GM18507 (cell line): ENCODE data around the gene ARHGEF35.
"Not testable (repeated sequence)": the region's sequence is repeated elsewhere in the genome, so short reads cannot be mapped to it uniquely, and the experiment has no call there.

ENCODE experiments used
- DNase-seq: peaks from one replicate; pipeline ENCODE4 v3.0.0; 2011; ENCODE audit warnings: low read depth; ENCODE audit not compliant: insufficient read length; ENCODE audit errors: extremely low spot score
- FAIRE-seq: peaks from 2 replicates; lab custom pipeline; 2011; peaks lifted over from hg19 to GRCh38; lab: Jason Lieb, UNC

The ARHGEF35 gene

DNA sequence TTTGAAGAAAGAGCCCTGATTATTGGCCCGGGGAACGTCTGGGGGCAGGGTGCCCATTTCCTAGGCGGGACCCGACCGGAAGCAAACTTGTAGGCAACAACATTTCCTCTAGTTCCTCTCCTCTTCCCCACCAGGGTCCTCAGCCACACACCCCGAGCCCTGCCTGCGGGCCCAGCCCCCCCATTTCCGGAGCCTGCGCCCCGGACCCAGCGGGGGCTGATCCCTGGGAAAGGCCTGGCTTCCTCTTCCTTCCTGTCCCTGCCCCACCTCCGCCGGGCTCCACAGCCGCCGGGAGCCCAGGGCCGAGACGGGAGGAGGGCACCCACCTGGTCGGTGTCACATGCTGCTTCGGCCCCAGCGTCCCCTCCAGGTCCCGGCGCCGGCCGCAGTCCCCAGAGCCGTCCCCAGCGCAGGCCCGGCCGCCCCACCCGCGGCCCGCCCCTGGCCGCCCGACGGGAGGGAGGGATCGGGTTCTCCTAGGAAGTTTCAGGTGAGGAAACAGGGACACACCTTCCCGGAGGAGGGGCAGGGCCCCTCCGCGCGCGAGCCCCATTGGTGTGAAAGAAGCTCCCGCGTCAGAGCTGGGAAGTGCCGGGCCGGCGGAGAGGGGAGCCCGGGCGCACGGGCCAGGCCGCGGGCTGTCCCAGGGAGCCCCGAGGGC is at the start of gene ARHGEF35:
Gene ARHGEF35, minus strand, starts transcription at position 622 of the 661 bp plus-strand sequence. CDS start 7,450 bp downstream, outside the sequence.
- not testable (repeated sequence) for FAIRE-seq, DNase-seq

DNA sequence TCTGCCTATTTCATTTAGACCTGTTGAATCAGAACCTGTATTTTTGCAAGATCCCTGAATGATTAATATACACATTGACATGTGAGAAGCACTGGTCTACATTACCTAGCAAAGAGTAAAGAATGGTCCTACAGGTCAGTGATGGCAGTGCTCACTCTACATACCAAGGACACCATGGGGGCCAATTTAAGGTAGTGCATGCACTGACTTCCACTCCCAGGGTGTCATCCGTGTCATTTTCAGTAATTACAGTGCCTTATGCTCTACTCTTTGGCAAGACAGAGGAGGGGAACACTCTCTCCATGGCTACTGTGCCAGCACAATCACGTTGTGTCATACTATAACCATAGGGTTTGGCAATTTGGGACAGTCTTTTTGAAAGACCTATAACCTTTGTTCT is 49.7 kb upstream of the ARHGEF35 start:
- not testable (repeated sequence) for DNase-seq, FAIRE-seq

DNA sequence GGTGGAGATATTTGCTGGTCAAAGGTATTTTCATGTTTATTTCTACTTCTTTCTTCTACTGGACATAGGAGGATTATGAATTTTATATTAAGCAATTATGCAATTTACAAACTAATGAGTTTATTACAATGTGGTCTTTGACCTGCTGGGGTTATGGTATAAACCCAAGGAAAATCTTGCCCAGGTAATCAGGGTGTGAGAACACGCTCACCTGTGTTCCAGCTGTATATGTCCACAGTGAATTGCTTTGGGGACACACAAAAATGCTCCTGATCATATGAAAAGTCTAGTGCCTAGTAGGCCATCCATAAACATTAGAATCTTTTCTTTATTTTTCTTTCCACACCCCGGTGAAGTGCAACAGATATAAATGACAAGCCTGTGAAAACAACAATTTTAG is 43.7 kb upstream of the ARHGEF35 start, which contains the start of gene OR2A42:
Gene OR2A42, minus strand, starts transcription at position 241 of the 400 bp plus-strand sequence. CDS start 6,762 bp downstream, outside the sequence.
- FAIRE-seq, DNase-seq: not testable (repeated sequence)

DNA sequence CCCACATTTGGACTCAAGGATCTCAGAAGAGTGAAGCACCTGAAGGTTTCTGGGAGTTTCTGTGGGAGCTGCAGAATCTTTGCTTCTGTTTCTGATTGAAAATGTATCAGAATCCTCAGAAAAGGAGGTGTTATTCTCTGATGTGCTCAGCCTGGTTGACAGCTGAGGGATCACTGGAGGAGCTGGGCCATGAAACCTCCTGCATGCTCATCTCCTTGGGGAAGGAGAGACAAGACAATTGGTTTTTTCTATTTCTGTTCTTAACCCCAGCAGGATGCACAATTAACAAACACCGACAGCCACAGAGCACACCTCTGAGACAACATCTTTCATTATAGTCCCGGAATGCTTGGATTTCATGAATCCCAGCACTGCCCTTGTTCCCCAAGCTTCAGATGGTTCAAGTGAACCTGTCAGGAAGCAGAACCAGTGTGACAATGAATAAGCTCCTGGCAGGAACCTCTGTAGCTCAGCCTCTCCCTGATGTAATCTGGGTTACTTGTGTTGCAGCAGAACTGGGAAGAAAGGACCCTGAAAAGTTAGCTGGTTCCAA is 43.0 kb upstream of the ARHGEF35 start:
- not testable (repeated sequence) for FAIRE-seq, DNase-seq

DNA sequence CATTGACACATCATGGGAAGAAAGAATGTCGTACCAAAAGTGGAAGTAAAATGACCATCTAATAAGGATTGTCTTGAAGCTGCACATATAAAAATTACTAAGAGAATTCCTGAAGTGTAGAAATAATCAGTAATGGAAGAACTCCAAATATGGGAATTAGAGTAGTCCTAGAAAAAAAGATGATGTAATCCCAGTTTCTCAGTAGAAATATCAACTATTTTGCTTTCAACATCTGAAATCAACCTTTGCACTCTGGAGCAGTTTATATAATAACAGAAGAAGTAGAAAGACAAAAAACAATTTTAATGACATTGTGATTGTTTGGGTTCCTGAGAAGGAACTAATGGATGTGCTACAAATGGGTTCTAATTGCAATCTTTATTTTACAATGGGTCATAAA is 37.4 kb upstream of the ARHGEF35 start:
- FAIRE-seq, result not testable (repeated sequence)

DNA sequence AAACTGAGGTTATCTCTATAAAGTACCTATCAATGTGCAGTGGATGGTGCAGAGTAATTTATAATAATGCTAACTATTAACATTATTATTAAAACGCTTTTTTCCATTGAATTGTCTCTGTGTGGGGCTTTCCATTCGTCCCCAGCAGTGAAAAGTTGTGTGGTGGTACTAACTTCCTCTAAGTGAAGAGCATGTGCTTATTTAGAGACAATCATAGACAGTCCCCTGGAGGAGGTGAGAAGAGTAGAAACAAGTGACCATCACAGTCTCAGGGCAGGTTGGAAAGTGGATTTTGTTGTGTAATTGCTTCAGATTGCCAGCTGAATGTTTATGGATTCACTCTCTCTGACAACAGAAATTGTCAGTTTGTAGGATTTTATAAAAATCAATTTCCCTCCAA is 35.4 kb upstream of the ARHGEF35 start:
- DNase-seq, FAIRE-seq: not testable (repeated sequence)

More for the DNA sequence above, 37.4 kb upstream of the ARHGEF35 start:
- DNase-seq, result not testable (repeated sequence)

DNA sequence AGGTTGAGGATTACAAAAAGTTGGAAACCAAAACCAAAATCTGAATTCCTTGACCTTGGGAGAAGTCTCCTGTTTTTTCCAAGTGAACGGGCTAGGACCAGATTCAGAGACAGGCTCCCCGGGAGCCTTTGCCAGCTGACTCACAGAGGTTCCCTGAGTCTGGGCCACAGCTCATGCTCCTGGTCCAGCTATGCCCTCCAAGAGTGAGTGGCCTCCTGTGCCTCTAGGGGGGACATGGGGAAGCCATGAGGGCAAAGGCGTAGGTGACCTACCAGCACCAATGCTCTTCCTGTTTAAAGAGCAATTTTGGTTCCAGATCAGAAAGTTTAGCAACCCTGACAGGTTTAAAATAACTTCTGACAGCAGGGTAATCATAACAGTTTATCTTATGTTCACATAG is 33.2 kb upstream of the ARHGEF35 start:
- not testable (repeated sequence) for FAIRE-seq

DNA sequence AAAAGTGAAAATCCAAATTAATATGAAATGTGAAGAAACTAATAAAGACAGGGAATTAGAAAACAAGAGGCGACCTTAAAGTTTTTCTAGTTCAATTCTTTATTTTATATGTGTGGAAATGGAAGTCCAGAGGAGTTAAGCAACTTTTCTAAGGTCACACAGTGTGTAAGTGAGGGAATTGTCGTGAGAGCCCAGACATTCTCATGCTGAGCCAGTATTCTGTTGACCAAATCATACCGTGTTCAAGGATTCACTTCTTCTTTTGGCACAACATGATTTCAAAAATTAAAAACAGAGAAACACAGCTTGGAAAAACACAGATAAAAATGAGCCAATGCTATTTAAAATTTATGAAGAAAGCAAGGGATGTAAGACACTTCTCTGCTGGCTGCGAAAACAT is 31.2 kb upstream of the ARHGEF35 start:
- DNase-seq, FAIRE-seq: not testable (repeated sequence)

More for the DNA sequence above, 33.2 kb upstream of the ARHGEF35 start:
- not testable (repeated sequence) for DNase-seq

DNA sequence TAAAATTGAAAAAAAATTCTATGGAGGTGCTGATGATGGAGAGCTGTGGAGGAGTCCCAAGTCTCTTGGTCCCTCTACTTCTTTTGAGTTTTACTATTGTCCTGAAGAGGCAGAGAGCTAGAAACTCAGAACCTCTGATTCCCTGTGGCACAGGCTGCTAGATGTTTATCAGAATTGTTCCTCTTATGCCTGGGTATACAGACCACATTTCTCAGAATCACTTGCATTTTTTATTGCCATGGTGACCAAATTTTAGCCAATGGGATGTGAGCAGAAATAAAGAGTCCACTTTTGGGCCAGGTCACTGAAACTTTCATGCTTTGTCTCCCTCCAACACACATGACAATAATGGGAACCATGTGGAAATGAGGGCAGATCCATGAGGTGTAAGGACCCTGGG is 28.0 kb upstream of the ARHGEF35 start:
- not testable (repeated sequence) for FAIRE-seq, DNase-seq

DNA sequence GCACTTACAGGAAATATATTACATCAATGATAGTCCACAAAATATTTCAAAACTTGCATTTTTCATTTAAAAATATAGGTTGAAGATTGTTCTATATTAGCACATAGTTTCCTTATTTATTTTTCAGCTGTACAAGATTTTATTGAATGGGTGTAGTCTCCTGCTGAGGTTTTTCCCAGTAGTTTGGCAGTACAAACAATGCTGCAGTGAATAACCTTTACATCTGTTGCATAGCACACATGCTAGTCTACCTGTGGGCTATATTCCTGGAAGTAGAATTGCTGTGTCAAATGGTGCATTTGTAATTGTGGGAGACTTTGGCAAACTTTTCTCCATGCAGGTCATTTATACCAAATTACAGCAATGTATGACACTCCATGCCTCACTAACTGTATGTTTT is 24.9 kb upstream of the ARHGEF35 start:
- not testable (repeated sequence) for FAIRE-seq, DNase-seq

DNA sequence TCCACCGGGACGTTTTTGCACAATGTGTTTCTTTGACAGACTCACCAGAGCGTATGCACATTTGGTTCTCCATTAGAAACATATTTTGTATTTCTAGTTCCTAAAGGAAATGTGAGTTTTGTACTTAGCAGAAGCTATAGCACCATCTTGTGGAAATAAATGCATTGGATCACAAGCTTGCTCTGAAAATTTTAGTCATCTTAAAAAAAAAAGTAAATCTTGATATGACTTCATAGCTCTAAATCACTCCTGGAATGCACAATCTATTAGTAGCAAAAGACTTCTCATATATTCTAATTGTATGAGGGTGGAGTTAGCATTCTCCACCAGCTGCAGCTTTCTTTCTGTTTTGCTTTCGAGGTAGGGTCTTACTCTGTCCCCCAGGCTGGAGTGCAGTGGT is 23.5 kb upstream of the ARHGEF35 start:
- DNase-seq, result not testable (repeated sequence)
- FAIRE-seq, result peak; percentile 74

DNA sequence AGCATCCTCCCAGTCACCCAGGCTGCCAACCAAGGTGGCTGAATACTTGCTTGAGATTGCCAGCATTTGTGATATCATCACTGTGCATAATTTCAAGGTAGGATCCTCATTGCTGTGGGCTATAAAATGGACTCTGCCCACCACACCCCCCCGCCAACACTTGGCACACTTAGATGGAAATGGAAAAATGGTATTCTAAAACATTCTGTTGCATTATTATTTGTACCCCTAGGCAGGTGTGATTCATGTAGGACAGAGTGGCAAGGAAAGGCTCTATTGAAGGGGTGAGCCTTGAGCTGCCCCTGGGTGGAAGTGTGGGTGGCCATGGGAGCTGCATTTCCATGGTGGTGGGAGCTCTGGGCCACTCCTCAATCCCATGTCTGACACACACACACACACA is 22.9 kb upstream of the ARHGEF35 start:
- FAIRE-seq, DNase-seq: not testable (repeated sequence)

DNA sequence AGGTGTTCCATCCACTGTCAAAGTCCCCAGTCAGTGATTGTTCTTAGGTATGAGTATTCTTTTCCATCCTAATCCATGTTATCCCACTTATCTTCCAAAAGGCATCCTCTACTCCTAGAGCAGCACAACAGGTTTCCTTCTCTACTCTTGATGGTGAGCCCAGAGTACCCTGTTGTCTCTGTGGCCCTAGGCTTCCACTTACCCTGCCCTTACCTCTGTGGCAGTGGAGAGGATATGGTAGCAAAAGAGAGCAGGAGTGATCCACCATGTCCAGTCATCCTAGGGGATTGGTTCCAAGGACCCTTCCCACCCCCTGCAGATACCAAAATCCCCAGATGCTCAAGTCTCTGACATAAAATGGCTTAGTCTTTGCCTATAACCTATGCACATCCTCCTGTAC is 21.6 kb upstream of the ARHGEF35 start:
- DNase-seq, FAIRE-seq: not testable (repeated sequence)

DNA sequence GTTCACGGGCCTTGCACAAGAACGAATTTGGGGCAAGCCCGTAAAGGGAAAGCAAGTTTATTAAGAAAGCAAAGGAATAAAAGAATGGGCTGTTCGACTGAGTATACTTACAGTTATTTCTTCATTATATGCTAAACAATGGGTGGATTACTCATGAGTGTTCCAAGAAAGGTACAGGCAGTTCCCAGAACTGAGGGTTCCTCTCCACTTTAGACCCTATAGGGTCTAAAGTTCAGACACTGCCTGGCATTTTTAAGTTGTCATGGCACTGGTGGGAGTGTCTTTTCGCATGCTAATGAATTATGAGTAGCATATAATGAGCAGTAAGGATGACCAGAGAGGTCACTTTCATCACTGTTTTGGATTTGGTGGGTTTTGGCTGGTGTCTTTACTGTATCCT is 9.7 kb upstream of the ARHGEF35 start:
- FAIRE-seq, DNase-seq: not testable (repeated sequence)

DNA sequence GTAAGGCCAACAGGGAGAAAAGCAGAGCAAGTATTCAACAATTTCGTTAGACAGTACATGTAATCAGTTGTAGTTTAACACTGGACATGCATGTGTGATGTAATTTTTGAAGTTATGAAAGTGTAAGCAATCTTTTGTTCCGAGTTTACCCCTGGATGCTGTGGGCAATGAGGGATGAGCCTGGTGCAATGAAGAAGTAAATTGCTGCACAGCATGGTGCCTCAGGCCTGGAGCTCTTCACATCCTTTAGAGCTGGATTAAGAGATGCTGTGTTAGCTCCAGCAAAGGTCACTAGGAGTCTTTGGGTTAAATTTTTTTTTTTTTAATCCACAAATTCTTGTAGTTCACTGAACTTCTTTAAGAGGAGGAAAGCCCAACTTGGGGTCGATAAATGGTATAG is 7.5 kb upstream of the ARHGEF35 start:
- not testable (repeated sequence) for DNase-seq, FAIRE-seq

DNA sequence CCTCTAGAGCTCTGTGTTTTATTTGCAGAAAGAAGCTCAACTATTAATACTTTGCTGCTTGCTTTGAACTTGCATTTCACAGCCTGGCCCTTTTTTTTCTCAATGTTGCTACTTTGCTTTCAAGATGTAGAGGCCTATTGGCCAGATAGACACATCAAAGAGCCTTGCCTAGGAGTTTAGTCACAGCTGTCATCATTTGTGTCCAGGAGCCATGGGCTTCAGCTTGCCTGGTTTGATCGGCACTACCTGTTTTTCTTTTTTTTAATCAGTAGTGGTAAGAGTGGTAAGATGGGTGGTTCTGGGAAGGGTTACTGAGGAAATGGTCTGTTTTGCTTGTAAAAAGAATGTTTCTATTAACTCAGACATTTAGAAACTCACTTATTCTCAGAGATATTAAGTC is 6.3 kb upstream of the ARHGEF35 start:
- FAIRE-seq, DNase-seq: not testable (repeated sequence)

DNA sequence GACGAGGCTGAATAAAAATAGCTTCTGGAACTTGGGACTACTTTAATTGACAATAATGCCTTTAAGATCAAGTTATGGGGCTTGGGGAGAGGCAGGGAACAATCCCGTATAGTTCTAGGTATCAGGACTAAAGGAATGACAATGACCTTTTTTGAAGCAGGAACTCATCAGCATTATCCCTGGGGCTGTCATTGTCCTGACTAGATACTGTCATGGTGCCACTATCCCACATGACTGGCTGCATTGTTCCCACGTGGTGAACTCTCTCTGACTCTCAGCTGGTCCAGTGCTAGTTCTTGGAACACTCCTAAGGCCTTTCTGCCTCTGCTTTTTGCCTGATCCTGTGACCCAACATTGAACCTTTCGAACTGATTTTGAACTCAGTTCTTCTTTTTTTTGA is 3.3 kb upstream of the ARHGEF35 start:
- not testable (repeated sequence) for DNase-seq

DNA sequence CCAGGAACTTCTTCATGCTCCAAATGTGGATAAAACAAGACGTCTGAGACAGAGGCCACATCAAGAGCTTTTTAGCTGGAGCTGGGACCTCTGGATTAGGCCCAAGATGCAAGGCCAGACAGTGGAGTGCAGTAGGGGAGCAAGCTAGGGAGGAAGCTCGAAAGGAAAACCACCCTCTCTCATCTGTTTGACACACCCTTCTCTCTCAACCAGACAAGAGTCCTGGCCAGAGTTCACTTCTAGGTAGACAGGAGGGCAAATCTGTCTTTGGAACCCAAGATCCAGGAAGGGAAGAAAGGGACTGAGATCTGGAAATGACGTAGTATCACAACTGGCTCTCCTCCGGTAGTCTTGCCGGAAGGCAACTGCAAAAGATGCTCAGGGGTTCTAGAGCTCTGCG is 1.2 kb downstream of the ARHGEF35 start:
- FAIRE-seq, DNase-seq: not testable (repeated sequence)

More for the DNA sequence above, 3.3 kb upstream of the ARHGEF35 start:
- FAIRE-seq, result not testable (repeated sequence)

DNA sequence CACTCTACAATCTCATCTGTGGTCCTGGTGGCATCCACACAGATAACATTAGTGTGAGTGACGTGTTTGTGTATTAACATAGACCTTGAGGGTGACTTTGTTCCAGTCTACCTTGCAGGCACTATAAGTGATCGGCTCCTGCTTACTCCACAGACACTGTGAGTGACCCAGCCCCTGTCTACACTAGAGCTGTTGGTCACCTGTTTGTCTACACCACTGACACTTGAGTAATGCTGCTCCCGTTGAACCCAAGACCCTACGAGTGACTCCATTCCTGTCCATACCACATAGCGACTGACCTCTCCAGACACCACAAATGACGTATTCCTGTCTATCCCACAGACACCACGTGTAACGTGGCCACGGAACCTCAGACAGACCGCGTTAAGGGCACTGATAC is 1.9 kb downstream of the ARHGEF35 start:
- not testable (repeated sequence) for DNase-seq, FAIRE-seq

DNA sequence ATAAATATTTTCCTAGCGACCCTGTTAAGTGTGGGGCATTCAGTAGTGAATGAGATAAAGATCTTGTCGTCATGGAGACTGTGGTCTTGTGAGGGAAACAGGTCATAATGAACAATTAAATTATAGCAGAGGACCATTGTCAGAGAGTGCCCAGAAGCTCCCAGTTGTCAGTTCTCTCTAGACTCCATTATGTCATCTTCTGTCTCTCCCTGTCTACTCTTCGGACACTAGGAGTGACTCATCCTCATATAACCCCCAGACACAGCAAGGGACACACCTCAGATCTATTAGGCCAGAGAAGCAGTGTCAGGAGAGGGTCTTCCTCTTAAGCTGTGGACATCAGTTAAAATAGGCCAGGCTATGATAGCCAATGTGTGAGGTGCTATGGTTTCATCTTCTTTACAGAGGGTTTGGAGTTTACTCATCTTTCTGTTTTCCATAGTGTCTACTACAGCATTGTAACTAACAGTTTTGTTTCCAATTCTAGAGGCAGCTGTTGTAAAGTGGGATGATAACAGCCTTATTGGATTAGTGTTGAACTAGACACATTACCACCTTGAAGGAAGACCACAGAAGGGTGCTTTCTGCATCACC is 7.0 kb downstream of the ARHGEF35 start:
- FAIRE-seq, DNase-seq: not testable (repeated sequence)
